OCI-LY3 (cell line): ENCODE results near the gene CUX1.

Source experiments
- H2AFZ ChIP-seq: fragments of 200-600, 300-600 bp; shearing (Covaris generic); 2 replicates; pipeline ENCODE4 v1.6.0; 2014; ENCODE audit warnings: antibody characterized with exemption, low read depth, low read length
- H3K27ac ChIP-seq: fragments of 200-600, 300-600 bp; sonication (generic); 2 replicates; pipeline ENCODE4 v1.5.1; 2014; ENCODE audit warnings: mild to moderate bottlenecking, low read length, moderate library complexity, mixed read lengths
- H3K27me3 ChIP-seq: fragments of 200-600, 300-600 bp; sonication (generic); 2 replicates; pipeline ENCODE4 v1.6.1; 2014; ENCODE audit warnings: low read depth, low read length, mixed read lengths
- H3K36me3 ChIP-seq: fragments of 200-600, 300-600 bp; sonication (generic); replicated peaks from 2 replicates; pipeline ENCODE3; 2014; ENCODE audit warnings: low read depth, low read length, mixed read lengths
- H3K4me1 ChIP-seq: fragments of 300-600, 200-600 bp; sonication (generic); 2 replicates; pipeline ENCODE4 v1.6.1; 2014; ENCODE audit warnings: low read length, mixed read lengths
- H3K4me2 ChIP-seq: fragments of 200-600, 300-600 bp; sonication (generic); 2 replicates; pipeline ENCODE4 v1.6.1; 2014; ENCODE audit warnings: low read length, mixed read lengths
- H3K4me3 ChIP-seq: fragments of 300-600, 200-600 bp; sonication (generic); 2 replicates; pipeline ENCODE4 v1.5.1; 2014; ENCODE audit warnings: antibody characterized with exemption, mild to moderate bottlenecking, low read length, moderate library complexity
- H3K79me2 ChIP-seq: fragments of 300-600, 200-600 bp; shearing (Covaris generic); 2 replicates; pipeline ENCODE4 v1.6.1; 2014; ENCODE audit warnings: mild to moderate bottlenecking, low read length, mixed read lengths
- H3K9ac ChIP-seq: fragments of 300-600, 200-600 bp; shearing (Covaris generic); 2 replicates; pipeline ENCODE4 v1.6.0; 2014; ENCODE audit warnings: mild to moderate bottlenecking, low read length, moderate library complexity
- H3K9me3 ChIP-seq: fragments of 200-600, 300-600 bp; shearing (Covaris generic); 2 replicates; pipeline ENCODE4 v1.6.1; 2014; ENCODE audit warnings: low read length, mixed read lengths; ENCODE audit not compliant: insufficient read depth
- H4K20me1 ChIP-seq: fragments of 200-600, 300-600 bp; sonication (generic); 2 replicates; pipeline ENCODE4 v1.6.1; 2016; ENCODE audit warnings: low read length, mixed read lengths; ENCODE audit not compliant: insufficient read depth
- CTCF ChIP-seq: fragments of 200-600, 300-600 bp; sonication (generic); IDR thresholded peaks from 2 replicates; pipeline ENCODE4 v1.5.1; 2014; ENCODE audit warnings: antibody characterized with exemption, low read length, low read depth
- EZH2phosphoT487 ChIP-seq: fragments of 200-600 bp; shearing (Covaris generic); IDR thresholded peaks from 2 replicates; pipeline ENCODE4 v1.6.1; 2018; ENCODE audit warnings: antibody characterized with exemption, mixed run types, low read depth

CUX1 gene

GRCh38 chr7:101993311-101993710, 175.9 kb downstream of the CUX1 start:
- Histone ChIP-seq H3K79me2 (peaks cover 5% of the 10 kb centered on the region; the same call in 1 of the 2 replicates), H2AFZ (no peak overlapping the region), H3K27me3 (no peaks in the 10 kb centered on the region), H3K4me1 (peaks cover 62% of the 10 kb centered on the region), H3K4me3 (no peak overlapping the region), H3K9ac (no peak overlapping the region), H3K27ac (no peak overlapping the region), H4K20me1 (peaks cover 16% of the 10 kb centered on the region; the same call in 1 of the 2 replicates), H3K9me3 (peaks cover 11% of the 10 kb centered on the region; the same call in 1 of the 2 replicates), H3K36me3 (no peaks in the 10 kb centered on the region), H3K4me2 (no peak overlapping the region)
- no peak for TF ChIP-seq CTCF
- no peak for TF ChIP-seq EZH2phosphoT487

GRCh38 chr7:101995121-101995520, 177.7 kb downstream of the CUX1 start:
- Histone ChIP-seq H4K20me1 (peaks cover 18% of the 10 kb centered on the region; the same call in 1 of the 2 replicates), H3K9ac (no peak overlapping the region), H3K4me2 (peak overlapping the region; percentile 24; the same call in 1 of the 2 replicates), H3K4me1 (peaks cover 45% of the 10 kb centered on the region), H3K4me3 (no peak overlapping the region), H3K27ac (no peak overlapping the region), H3K27me3 (no peaks in the 10 kb centered on the region), H3K36me3 (no peaks in the 10 kb centered on the region), H2AFZ (no peak overlapping the region), H3K9me3 (peaks cover 9% of the 10 kb centered on the region; the same call in 1 of the 2 replicates), H3K79me2 (peaks cover 5% of the 10 kb centered on the region; the same call in 1 of the 2 replicates)
- TF ChIP-seq EZH2phosphoT487 (no peak), CTCF (no peak)

DNA sequence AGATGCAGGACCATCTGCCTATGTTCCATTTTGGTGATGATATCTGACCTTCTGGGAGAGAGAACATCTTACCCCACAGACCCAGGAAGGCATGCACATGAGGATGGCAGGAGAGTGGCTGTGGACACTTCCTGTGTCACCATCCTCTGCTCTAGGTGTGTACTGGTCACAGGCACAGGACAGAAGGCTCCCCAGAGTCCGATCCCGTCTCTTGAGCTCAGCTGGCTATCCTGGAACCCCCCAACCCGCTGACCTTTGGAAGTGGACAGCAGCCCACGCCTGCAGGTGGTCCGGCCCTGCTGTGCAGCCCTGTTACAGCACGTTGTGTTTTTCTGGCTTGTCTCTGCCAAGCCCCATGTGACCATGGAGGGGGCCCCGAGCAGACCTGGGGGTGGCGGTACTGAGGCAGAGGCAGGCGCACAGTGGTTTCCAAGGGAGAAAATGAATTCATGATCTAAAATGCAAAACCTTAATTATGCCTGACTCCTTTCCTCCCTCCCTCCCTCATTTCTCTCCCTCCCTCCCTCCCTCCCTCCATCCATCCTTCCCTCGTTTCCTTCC, 178.8 kb downstream of the CUX1 start:
- Histone ChIP-seq H3K27me3 (no peaks in the 10 kb centered on the region), H3K4me3 (no peak overlapping the region), H3K27ac (no peak overlapping the region), H3K4me2 (no peak overlapping the region), H3K4me1 (peaks cover 35% of the 10 kb centered on the region), H2AFZ (no peak overlapping the region), H3K79me2 (peaks cover 5% of the 10 kb centered on the region; the same call in 1 of the 2 replicates), H3K36me3 (no peaks in the 10 kb centered on the region), H4K20me1 (peaks cover 24% of the 10 kb centered on the region), H3K9me3 (peaks cover 4% of the 10 kb centered on the region; the same call in 1 of the 2 replicates), H3K9ac (no peak overlapping the region)
- TF ChIP-seq EZH2phosphoT487 (no peak), CTCF (peak; percentile 8; the same call in 1 of the 2 replicates)

- peaks cover 28% of the 10 kb centered on the region for H3K4me1 ChIP-seq
- peaks cover 24% of the 10 kb centered on the region for H4K20me1 ChIP-seq
- H3K9ac ChIP-seq, result no peak overlapping the region
- H3K4me3 ChIP-seq, result no peak overlapping the region
- peaks cover 1% of the 10 kb centered on the region; the same call in 1 of the 2 replicates for H3K9me3 ChIP-seq
- H3K79me2 ChIP-seq, result peaks cover 2% of the 10 kb centered on the region; the same call in 1 of the 2 replicates
- no peaks in the 10 kb centered on the region for H3K36me3 ChIP-seq
- no peak overlapping the region for H3K27ac ChIP-seq
- H3K27me3 ChIP-seq, result no peaks in the 10 kb centered on the region
- no peak overlapping the region for H2AFZ ChIP-seq
- TF ChIP-seq CTCF (no peak), EZH2phosphoT487 (no peak)
- no peak overlapping the region for H3K4me2 ChIP-seq
These were observed 179.4 kb downstream of the CUX1 start for GRCh38 chr7:101996876-101997275.
